22Rv1 (cell line): ENCODE measurements around the gene NKD1.

ENCODE experiments used
- CTCF ChIP-seq: fragments of 450-650 bp; IDR thresholded peaks from 2 replicates; pipeline ENCODE4 v1.5.1; 2017; ENCODE audit warnings: mild to moderate bottlenecking
- ZFX ChIP-seq: fragments of 450-650 bp; IDR thresholded peaks from 2 replicates; pipeline ENCODE4 v1.6.1; 2017; ENCODE audit warnings: antibody characterized with exemption, borderline replicate concordance

GRCh38 chr16:50635505-50636392 lies 87.6 kb downstream of the NKD1 start:
- TF ChIP-seq CTCF (no peak), ZFX (no peak)
